Measurements from ENCODE around the gene SP140.
"Not testable (repeated sequence)": the region's sequence is repeated elsewhere in the genome, so short reads cannot be mapped to it uniquely, and the experiment has no call there.

SP140 gene

GRCh38 chr2:230295192-230295591, 69.7 kb downstream of the SP140 start:
- no peak for DNase-seq

DNA sequence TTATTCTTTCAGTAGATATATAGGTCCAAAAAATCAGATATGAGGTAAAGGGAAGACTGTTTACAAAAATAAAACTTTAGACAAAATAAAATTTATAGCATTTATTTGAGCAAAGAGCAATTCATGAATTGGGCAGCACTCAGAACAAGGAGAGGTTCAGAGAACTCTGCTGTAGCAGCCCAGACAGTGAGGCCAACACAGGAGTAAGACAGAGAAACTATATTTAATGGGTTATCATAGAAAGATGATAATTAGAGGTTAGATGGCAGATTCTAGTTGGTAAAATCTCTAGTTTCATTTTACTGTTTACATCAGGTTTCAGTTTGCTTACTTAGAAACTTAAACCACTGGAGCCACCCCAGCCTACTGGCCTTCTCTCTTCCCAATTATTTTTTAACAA, 71.4 kb downstream of the SP140 start:
- no peak for DNase-seq

DNA sequence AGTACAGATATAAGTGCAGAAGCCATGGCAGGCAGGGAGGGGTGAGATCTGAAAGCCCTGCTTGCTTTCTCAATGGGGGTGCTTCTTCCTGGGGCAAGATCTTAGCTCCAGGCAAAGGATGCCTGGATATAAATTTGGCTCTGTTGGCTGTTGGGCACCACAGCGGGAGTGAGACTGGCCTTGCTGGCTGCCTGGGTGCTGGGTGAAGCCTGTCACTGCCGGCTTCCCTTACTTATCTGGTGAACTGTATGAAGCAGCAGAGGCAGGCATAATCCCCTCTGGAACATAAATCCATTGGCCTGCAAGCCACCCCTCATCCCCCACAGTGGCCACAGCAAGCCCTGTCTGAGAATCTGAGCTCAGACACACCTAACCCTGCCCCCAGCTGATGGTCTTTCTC, 74.1 kb downstream of the SP140 start:
- no peak for DNase-seq

DNA sequence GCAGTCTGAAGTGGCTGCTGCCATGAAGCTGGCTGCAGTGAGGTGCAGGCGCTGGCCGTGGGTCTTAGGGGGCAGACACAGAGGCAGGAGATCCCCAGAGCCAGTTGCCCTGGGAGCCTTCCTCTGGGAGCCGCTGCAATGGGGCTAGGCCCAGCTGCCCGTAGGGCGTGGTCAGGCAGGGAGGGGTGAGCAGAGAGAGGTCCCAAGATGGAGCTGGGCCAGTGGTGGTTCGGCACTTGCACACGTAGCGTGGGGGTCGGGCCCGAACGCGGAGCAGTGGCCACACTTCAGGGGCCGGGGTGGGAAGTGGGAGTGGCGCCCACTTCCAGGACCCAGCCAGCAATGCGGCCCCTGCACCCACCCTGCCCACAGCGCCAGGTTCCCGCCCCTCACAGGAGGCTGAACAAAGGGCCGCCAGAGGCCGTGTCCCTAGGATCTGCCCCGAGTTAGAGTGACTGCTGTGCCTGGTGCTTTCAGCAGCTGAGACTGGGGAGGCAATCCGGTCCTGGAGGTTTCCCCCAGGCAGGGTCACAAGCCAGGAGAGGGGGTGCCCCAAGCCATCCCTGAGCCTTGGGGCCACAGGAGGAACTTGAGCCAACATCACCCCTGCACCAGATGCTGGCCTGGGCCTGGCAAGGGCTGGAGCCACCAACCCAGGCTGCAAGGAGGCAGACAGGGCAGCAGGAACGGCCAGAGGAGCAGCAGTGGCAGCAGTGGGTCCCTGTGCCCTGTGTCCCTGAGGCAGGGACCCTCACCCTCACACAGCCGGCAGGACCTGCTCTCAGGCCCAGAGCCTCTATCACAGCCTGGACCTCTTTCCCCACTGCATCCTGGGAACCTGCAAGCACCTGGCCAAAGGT, 80.1 kb downstream of the SP140 start:
- no peak for DNase-seq

DNA sequence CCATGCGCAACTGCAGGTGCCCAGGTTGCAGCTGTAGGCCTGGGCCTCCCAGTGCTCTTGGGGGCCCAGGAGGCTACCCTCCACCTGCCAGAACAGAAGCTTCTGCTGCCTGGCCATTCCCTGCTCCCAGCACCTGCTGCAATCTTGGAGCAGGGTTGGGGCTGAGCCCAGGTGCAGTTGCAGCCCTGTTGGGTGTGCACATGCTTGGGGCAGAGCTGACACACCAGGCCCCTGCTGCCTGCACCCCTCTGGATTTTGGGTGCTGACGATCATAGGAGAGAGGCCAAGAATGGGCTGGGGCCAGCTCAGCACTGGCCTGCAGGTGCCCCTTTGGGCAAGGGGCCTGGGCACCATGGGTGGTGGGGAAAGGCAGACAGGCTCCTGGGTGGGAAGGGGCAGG, 80.9 kb downstream of the SP140 start:
- DNase-seq: no peak

DNA sequence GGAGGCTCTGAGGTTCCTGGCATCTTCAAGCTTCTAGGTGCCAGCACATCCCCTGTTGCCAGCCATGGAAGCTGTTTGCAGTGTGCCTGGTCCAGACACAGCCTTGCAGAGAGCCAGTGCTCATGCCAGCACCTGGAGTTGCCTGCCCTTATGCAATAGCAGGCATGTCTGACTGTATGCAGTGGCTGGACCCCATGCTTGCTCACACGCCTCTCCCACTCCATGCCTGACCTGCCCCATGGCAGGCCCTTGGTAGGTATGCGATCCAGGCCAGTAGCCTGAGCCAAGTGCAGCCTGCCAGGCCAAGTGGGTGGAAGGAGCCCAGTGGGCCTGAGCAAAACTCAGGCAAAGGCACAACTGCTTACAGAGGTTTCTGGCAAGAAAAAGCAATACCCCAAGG, 81.9 kb downstream of the SP140 start:
- DNase-seq: no peak

- DNase-seq: no peak
Observed at GRCh38 chr2:230308402-230309000, 83.0 kb downstream of the SP140 start.

DNA sequence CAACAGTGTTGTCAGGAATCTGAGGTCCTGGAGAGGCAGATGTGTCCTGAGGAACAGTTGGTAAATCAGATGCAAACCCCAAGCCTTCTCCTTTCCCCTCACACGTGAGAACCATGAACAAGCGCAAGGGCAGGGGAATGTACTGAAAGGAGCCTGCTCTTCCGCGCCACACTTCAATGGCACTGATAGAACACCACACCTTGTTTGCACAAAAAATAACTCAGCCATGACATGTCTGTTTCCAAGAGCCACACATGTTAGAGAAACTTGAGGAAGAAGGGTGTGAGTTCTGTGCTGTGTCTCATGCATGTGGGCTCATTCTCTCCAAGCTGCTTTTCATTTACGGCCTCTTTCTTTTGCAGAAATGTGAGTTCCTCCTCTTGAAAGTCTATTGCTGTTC, 85.3 kb downstream of the SP140 start:
- not testable (repeated sequence) for DNase-seq

DNA sequence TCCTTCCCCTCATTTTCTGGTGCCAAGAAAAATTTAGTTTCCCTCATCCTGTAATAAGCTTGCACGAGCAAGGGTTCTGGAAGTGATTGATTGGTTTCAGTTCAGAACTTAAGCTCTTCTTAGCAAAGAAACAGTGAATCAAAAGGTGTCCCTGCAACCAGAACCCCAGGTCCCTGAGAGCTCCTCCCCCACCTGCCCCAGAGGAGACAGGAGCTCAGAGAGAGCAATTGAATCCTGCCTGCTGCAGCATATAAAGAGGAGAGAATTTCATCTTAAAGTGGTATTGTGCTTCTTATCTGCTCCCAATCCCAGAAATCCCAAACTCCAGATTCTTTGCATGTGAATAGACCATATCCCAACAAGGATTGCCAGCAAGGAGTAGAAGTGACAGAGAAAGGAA, 86.1 kb downstream of the SP140 start:
- DNase-seq: not testable (repeated sequence)

GRCh38 chr2:230312638-230313037, 87.1 kb downstream of the SP140 start:
- DNase-seq: no peak

- DNase-seq: no peak
Observed at GRCh38 chr2:230317366-230317765, 91.8 kb downstream of the SP140 start.

- DNase-seq: no peak
Observed at GRCh38 chr2:230318190-230319121, 92.9 kb downstream of the SP140 start.

GRCh38 chr2:230319211-230319862, 93.8 kb downstream of the SP140 start:
- DNase-seq: no peak

DNA sequence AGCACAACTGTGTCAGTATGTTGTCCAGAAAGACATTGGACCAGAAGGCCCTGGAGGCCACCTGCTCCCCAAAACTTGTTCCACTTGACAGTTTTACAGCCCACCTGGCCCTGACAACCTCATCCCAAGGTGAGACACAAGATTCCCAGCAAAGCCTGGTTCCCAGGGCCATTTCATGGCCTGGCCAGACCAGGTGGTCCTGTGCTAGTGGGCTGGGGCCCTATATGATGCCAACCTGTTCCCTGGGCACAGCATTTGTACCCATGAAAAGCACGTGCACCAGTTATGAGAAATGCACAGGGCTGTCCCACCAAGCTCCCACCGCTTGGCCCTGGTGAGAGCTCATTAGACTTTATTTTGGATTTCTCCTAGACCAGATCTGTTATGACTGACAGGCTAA, 95.5 kb downstream of the SP140 start:
- no peak for DNase-seq

DNA sequence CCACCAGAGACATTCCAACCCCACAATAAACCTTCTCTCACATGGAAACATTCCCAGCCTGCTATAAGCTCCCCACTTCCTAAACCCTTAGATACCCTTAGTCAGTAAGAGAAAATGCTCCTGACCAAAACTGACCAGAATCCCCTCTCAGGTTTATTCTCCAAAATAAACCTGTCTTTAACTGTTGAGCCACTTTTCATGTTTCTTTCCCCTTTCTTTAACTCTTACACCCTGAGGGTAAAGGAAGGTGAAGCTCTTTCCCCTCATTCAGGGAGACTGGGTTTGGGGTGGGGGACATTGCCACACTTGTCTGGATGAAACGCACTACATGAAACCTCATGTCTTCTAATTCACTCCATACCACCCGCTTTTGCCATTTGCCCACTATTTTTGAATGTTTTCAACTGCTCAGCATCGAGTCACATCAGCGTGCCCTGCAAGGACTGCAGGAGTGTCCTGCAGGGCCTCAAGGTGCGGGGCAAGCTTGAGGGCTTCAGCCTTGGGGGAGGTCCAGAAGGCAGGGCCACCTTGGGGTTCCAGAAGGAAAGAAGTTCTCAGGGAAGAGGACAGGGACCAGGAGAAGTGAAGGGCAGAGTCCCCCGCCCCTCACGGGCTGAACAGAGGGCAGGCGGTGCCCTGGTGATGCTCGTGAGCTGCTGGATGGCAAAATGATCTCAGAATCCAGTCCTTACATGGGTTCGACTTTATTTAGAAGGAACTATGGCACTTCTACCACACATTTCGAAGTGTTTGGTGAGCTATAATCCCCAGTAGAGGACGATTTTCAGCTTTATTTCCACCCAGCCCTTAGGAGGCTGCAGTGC, 97.2 kb downstream of the SP140 start:
- no peak for DNase-seq

- DNase-seq: no peak
Observed at GRCh38 chr2:230323385-230324106, 98.0 kb downstream of the SP140 start.

DNA sequence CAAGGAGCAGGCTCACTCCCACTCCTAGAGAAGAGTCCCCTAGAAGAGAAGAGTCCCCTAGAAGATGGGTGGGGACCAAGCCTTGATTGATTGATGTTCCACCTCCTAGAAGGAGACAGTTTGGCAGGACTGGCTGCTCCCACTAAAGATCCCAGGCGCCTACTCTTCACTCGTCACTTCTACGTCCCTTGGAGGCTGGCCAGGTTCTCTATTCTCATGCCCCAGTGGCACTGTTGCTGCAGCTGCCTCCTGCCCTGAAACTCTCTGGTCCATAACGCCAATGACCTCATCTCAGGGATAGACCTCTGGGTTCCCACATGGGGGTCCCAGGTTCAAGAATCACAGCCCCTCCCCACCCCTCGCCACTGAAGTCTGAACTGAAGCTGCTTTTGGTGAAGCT, 99.0 kb downstream of the SP140 start:
- DNase-seq: no peak

GRCh38 chr2:230325316-230326243, 100.0 kb downstream of the SP140 start:
- DNase-seq: no peak

GRCh38 chr2:230326453-230327417, 101.2 kb downstream of the SP140 start, which contains the start of gene SP140L:
TSS of gene SP140L (plus strand) at chr2:230327193. CDS start at chr2:230327270, 77 bp downstream.
- no peak for DNase-seq

All from NCI-H524 (cell line).